Medulla oblongata (tissue), 1 donor: ENCODE data around the gene C8G.

Experiments
- DNase-seq: peaks from one replicate; pipeline ENCODE4 v3.0.0-alpha.2; 2015; ENCODE audit errors: extremely low spot score

The C8G gene

GRCh38 chr9:136920734-136921231 is 24.3 kb upstream of the C8G start:
- DNase-seq, result no peak

- no peak for DNase-seq
These were observed 23.7 kb upstream of the C8G start for GRCh38 chr9:136921307-136921706.

GRCh38 chr9:136921718-136922117 is 23.3 kb upstream of the C8G start:
- DNase-seq, result no peak

- DNase-seq, result no peak
These were observed 22.5 kb upstream of the C8G start for GRCh38 chr9:136922540-136922939.

GRCh38 chr9:136923881-136924280 is 21.2 kb upstream of the C8G start:
- DNase-seq, result no peak

- DNase-seq, result no peak
These were observed 19.5 kb upstream of the C8G start for GRCh38 chr9:136925414-136926153.

GRCh38 chr9:136926154-136926704 is 18.8 kb upstream of the C8G start:
- DNase-seq, result no peak

- DNase-seq, result no peak
These were observed 18.3 kb upstream of the C8G start for GRCh38 chr9:136926749-136927148.

- DNase-seq, result no peak
These were observed 17.4 kb upstream of the C8G start for GRCh38 chr9:136927343-136928271.

- no peak for DNase-seq
These were observed 16.5 kb upstream of the C8G start for GRCh38 chr9:136928591-136928990.

- no peak for DNase-seq
These were observed 15.0 kb upstream of the C8G start for GRCh38 chr9:136930014-136930413.

GRCh38 chr9:136931611-136932130 is 13.4 kb upstream of the C8G start:
- no peak for DNase-seq

GRCh38 chr9:136934277-136934676 is 10.8 kb upstream of the C8G start:
- DNase-seq, result no peak

GRCh38 chr9:136935651-136936050 is 9.4 kb upstream of the C8G start:
- no peak for DNase-seq

GRCh38 chr9:136936645-136937170 is 8.3 kb upstream of the C8G start:
- peak; percentile 28 for DNase-seq

GRCh38 chr9:136937186-136938001 is 7.6 kb upstream of the C8G start:
- no peak for DNase-seq

GRCh38 chr9:136939431-136939995 is 5.5 kb upstream of the C8G start:
- DNase-seq, result no peak

- peak; percentile 84 for DNase-seq
These were observed 5.0 kb upstream of the C8G start for GRCh38 chr9:136939996-136940525.

- DNase-seq, result no peak
These were observed 4.4 kb upstream of the C8G start for GRCh38 chr9:136940526-136941230.
